ENCODE data around the gene IQSEC1. TPM values are rescaled to one million over a fixed set of nuclear protein-coding genes. Genes with fewer than 3 reads are reported as not detected.

The IQSEC1 gene
- total RNA-seq, 1 donor from 2014 or later = 27.1 TPM

- peak overlapping the region in 1 of 3 donors; percentile 19 for H3K4me3 ChIP-seq (ENCODE audit: low read length in 3 of 3)
- H3K27ac ChIP-seq (ENCODE audit: low read depth, low read length) = peak overlapping the region; percentile 68
- no peaks in the 10 kb centered on the region for H3K9me3 ChIP-seq (ENCODE audit: control insufficient read depth in 3 of 3, low read length in 3 of 3)
- no peaks in the 10 kb centered on the region for H3K27me3 ChIP-seq (ENCODE audit: control insufficient read depth in 3 of 3, insufficient read depth in 3 of 3, low read length in 3 of 3)
- H3K36me3 ChIP-seq (ENCODE audit: control insufficient read depth in 3 of 3, insufficient read depth in 3 of 3, low read length in 3 of 3) = peaks cover 28 to 36% (median 33%) of the 10 kb centered on the region in 3 donors
- H3K9ac ChIP-seq (ENCODE audit: low read depth in 1 of 3, low read length in 3 of 3) = peak overlapping the region in 2 of 3 donors; percentile 21 to 73
- H3K4me1 ChIP-seq (ENCODE audit: control insufficient read depth in 3 of 3, insufficient read depth in 3 of 3, low read length in 3 of 3) = peaks cover 54 to 87% (median 78%) of the 10 kb centered on the region in 3 donors
Measured at GRCh38 chr3:12926660-12927059, 146.6 kb downstream of the IQSEC1 start.

DNA sequence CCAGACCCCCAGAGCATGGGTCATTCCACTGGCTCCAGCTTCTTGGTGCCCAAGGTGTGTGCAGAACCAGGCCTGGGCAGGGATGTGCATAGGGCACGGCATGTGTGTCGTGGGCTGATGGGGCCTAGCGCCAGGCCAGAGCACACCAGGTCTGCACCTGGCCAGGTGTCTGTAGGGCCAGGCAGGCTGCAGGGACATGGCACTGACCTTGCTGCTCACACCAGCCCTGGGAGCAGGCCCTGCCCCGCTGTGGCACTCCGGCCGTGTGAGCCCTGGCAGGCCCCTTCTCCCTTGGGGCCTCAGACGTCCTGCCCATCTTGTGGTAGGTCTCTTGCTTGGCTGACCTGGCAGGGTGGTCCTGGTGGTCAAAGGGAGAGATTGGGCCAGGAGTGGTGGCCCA lies 147.6 kb downstream of the IQSEC1 start:
- Histone ChIP-seq H3K27ac (ENCODE audit: low read depth, low read length) (peak overlapping the region; percentile 68), H3K9ac (ENCODE audit: low read depth in 1 of 3, low read length in 3 of 3) (peak overlapping the region in 1 of 3 donors; percentile 8), H3K27me3 (ENCODE audit: control insufficient read depth in 3 of 3, insufficient read depth in 3 of 3, low read length in 3 of 3) (no peaks in the 10 kb centered on the region), H3K9me3 (ENCODE audit: control insufficient read depth in 3 of 3, low read length in 3 of 3) (no peaks in the 10 kb centered on the region), H3K36me3 (ENCODE audit: control insufficient read depth in 3 of 3, insufficient read depth in 3 of 3, low read length in 3 of 3) (peaks cover 37 to 46% (median 43%) of the 10 kb centered on the region in 3 donors), H3K4me1 (ENCODE audit: control insufficient read depth in 3 of 3, insufficient read depth in 3 of 3, low read length in 3 of 3) (peaks cover 43 to 77% (median 68%) of the 10 kb centered on the region in 3 donors), H3K4me3 (ENCODE audit: low read length in 3 of 3) (no peak overlapping the region)

DNA sequence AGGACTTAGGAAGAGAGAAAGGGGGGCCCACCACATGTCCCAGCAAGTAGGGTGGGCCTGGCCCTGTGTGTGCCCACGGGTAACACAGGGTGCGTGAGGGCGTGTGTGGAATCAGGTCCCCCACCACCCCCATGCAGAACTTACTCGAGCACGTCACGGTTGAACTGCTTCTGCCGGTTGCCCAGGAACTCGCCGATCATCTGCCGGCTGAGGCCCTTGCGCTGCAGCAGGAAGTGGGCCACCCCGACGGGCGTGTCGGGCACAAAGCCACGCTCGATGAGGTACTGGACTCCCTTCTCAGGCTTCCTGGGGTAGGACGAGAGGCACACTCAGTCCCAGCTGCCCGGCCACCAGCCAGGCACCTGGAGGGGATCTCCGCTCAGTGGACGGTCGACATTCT lies 148.8 kb downstream of the IQSEC1 start:
- Histone ChIP-seq H3K36me3 (ENCODE audit: control insufficient read depth in 3 of 3, insufficient read depth in 3 of 3, low read length in 3 of 3) (peaks cover 41 to 57% (median 51%) of the 10 kb centered on the region in 3 donors), H3K27ac (ENCODE audit: low read depth, low read length) (no peak overlapping the region)

DNA sequence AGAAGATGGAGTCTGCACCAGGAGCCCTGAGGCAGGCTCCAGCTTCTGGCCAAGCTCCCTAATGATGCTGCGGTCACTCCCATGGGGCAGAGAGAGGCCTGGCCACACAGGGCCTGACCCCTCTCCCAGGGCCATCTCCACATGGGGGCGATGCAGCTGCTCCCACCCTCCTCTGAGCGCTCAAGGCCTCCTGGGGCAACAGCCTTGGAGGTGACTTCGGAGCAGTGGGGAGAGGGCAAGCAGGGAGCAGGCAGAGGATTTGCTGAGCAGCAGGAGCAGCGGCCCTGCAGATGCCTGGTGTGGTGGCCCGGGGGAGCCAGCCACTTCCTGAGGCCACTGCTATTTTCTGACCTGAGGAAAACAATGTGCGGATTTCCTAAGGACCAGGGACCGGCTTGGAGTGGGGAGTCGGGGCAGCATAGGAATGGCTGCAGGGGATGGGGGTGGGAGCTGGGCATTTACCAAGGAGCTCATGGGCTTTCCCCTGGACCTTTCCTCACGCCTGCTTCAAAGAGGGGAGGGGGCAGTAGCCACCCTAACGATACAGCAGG lies 150.3 kb downstream of the IQSEC1 start:
- H3K9me3 ChIP-seq (ENCODE audit: control insufficient read depth in 3 of 3, low read length in 3 of 3) = no peaks in the 10 kb centered on the region
- H3K27me3 ChIP-seq (ENCODE audit: control insufficient read depth in 3 of 3, insufficient read depth in 3 of 3, low read length in 3 of 3) = no peaks in the 10 kb centered on the region
- H3K4me1 ChIP-seq (ENCODE audit: control insufficient read depth in 3 of 3, insufficient read depth in 3 of 3, low read length in 3 of 3) = peaks cover 39 to 60% (median 58%) of the 10 kb centered on the region in 3 donors
- H3K36me3 ChIP-seq (ENCODE audit: control insufficient read depth in 3 of 3, insufficient read depth in 3 of 3, low read length in 3 of 3) = peaks cover 49 to 67% (median 64%) of the 10 kb centered on the region in 3 donors
- no peak overlapping the region for H3K27ac ChIP-seq (ENCODE audit: low read depth, low read length)
- no peak overlapping the region for H3K4me3 ChIP-seq (ENCODE audit: low read length in 3 of 3)
- no peak overlapping the region for H3K9ac ChIP-seq (ENCODE audit: low read depth in 1 of 3, low read length in 3 of 3)

More for the DNA sequence above, 148.8 kb downstream of the IQSEC1 start:
- Histone ChIP-seq H3K9me3 (ENCODE audit: control insufficient read depth in 3 of 3, low read length in 3 of 3) (no peaks in the 10 kb centered on the region), H3K27me3 (ENCODE audit: control insufficient read depth in 3 of 3, insufficient read depth in 3 of 3, low read length in 3 of 3) (no peaks in the 10 kb centered on the region), H3K9ac (ENCODE audit: low read depth in 1 of 3, low read length in 3 of 3) (no peak overlapping the region), H3K4me3 (ENCODE audit: low read length in 3 of 3) (no peak overlapping the region), H3K4me1 (ENCODE audit: control insufficient read depth in 3 of 3, insufficient read depth in 3 of 3, low read length in 3 of 3) (peaks cover 39 to 67% (median 60%) of the 10 kb centered on the region in 3 donors)

DNA sequence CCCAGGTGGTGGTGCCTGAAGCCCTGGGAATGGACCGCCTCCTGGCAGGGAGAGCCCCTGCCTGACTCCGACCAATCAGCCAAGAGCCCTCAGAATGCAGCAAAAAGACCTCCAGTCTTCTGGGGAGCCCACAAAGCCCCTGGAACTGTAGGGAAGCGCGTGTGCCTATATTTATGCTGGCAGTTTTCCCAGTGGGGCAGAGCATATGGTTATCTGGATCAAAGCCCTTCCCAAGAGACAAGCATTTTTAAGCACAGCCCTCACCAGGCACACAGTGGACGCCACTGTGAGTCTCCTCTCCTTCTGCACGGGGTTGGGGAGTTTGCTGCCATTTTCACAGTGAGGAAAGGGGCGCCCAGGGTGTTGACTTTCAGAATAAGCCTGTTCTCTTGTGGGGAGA lies 150.9 kb downstream of the IQSEC1 start:
- H3K36me3 ChIP-seq (ENCODE audit: control insufficient read depth in 3 of 3, insufficient read depth in 3 of 3, low read length in 3 of 3) = peaks cover 49 to 69% (median 68%) of the 10 kb centered on the region in 3 donors

GRCh38 chr3:12921736-12922135 lies 151.5 kb downstream of the IQSEC1 start:
- H3K9me3 ChIP-seq (ENCODE audit: control insufficient read depth in 3 of 3, low read length in 3 of 3) = no peaks in the 10 kb centered on the region
- no peak overlapping the region for H3K27ac ChIP-seq (ENCODE audit: low read depth, low read length)
- no peak overlapping the region for H3K9ac ChIP-seq (ENCODE audit: low read depth in 1 of 3, low read length in 3 of 3)
- no peaks in the 10 kb centered on the region for H3K27me3 ChIP-seq (ENCODE audit: control insufficient read depth in 3 of 3, insufficient read depth in 3 of 3, low read length in 3 of 3)
- no peak overlapping the region for H3K4me3 ChIP-seq (ENCODE audit: low read length in 3 of 3)
- H3K4me1 ChIP-seq (ENCODE audit: control insufficient read depth in 3 of 3, insufficient read depth in 3 of 3, low read length in 3 of 3) = peaks cover 30 to 48% (median 47%) of the 10 kb centered on the region in 3 donors
- H3K36me3 ChIP-seq (ENCODE audit: control insufficient read depth in 3 of 3, insufficient read depth in 3 of 3, low read length in 3 of 3) = peaks cover 53 to 73% (median 72%) of the 10 kb centered on the region in 3 donors

More for the DNA sequence above, 150.9 kb downstream of the IQSEC1 start:
- no peak overlapping the region for H3K9ac ChIP-seq (ENCODE audit: low read depth in 1 of 3, low read length in 3 of 3)
- H3K4me3 ChIP-seq (ENCODE audit: low read length in 3 of 3) = no peak overlapping the region
- peaks cover 36 to 54% (median 53%) of the 10 kb centered on the region in 3 donors for H3K4me1 ChIP-seq (ENCODE audit: control insufficient read depth in 3 of 3, insufficient read depth in 3 of 3, low read length in 3 of 3)
- H3K27ac ChIP-seq (ENCODE audit: low read depth, low read length) = no peak overlapping the region
- no peaks in the 10 kb centered on the region for H3K27me3 ChIP-seq (ENCODE audit: control insufficient read depth in 3 of 3, insufficient read depth in 3 of 3, low read length in 3 of 3)
- no peaks in the 10 kb centered on the region for H3K9me3 ChIP-seq (ENCODE audit: control insufficient read depth in 3 of 3, low read length in 3 of 3)

DNA sequence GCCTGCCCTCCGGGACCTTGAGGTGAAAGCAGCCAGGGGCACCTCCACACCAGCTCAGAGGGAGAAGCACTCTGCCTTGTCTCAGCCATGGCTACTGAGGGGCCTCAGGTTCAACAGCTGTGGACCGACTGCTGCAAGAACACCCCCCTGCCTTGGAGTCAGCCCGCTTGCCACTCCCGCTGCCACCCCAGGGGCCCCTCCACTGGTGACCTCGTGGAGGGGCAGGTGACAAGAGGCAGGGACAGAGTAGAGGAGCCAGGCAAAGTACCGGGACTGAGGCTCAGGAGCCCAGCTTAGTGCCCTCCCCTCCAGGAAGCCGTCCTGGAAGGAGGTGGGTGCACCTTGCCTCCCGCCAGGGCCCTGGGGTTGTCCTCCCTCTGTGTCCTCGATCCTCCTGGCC lies 152.3 kb downstream of the IQSEC1 start:
- Histone ChIP-seq H3K27me3 (ENCODE audit: control insufficient read depth in 3 of 3, insufficient read depth in 3 of 3, low read length in 3 of 3) (no peaks in the 10 kb centered on the region), H3K4me1 (ENCODE audit: control insufficient read depth in 3 of 3, insufficient read depth in 3 of 3, low read length in 3 of 3) (peaks cover 24 to 40% (median 40%) of the 10 kb centered on the region in 3 donors), H3K9me3 (ENCODE audit: control insufficient read depth in 3 of 3, low read length in 3 of 3) (no peaks in the 10 kb centered on the region), H3K9ac (ENCODE audit: low read depth in 1 of 3, low read length in 3 of 3) (no peak overlapping the region), H3K27ac (ENCODE audit: low read depth, low read length) (no peak overlapping the region), H3K36me3 (ENCODE audit: control insufficient read depth in 3 of 3, insufficient read depth in 3 of 3, low read length in 3 of 3) (peaks cover 58 to 79% (median 78%) of the 10 kb centered on the region in 3 donors), H3K4me3 (ENCODE audit: low read length in 3 of 3) (no peak overlapping the region)

DNA sequence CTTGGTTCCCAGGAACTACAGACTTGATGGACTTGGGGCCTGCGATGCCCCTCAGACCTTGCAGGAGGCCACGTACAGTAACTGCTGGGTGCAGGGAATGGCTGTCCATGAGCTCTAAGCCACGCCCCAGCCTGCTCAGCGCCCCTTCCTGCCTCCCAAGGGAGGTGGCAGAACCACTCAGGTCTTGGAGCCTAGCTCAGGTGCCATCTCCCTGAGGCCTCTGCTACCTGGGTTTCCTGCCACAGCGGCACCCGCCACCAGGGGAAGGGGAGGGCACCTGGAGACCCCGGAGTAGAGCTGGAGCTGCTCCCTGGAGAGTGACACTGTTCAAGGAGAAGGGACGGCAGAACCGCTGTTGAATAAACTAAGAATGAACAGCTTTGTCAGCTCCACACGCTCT lies 154.0 kb downstream of the IQSEC1 start:
- no peak overlapping the region for H3K27ac ChIP-seq (ENCODE audit: low read depth, low read length)

GRCh38 chr3:12918231-12918630 lies 155.0 kb downstream of the IQSEC1 start:
- Histone ChIP-seq H3K27me3 (ENCODE audit: control insufficient read depth in 3 of 3, insufficient read depth in 3 of 3, low read length in 3 of 3) (no peaks in the 10 kb centered on the region), H3K27ac (ENCODE audit: low read depth, low read length) (no peak overlapping the region), H3K9me3 (ENCODE audit: control insufficient read depth in 3 of 3, low read length in 3 of 3) (no peaks in the 10 kb centered on the region), H3K36me3 (ENCODE audit: control insufficient read depth in 3 of 3, insufficient read depth in 3 of 3, low read length in 3 of 3) (peaks cover 48 to 71% (median 67%) of the 10 kb centered on the region in 3 donors), H3K4me3 (ENCODE audit: low read length in 3 of 3) (no peak overlapping the region), H3K9ac (ENCODE audit: low read depth in 1 of 3, low read length in 3 of 3) (no peak overlapping the region), H3K4me1 (ENCODE audit: control insufficient read depth in 3 of 3, insufficient read depth in 3 of 3, low read length in 3 of 3) (peaks cover 6 to 17% (median 13%) of the 10 kb centered on the region in 3 donors)

More for the DNA sequence above, 154.0 kb downstream of the IQSEC1 start:
- Histone ChIP-seq H3K27me3 (ENCODE audit: control insufficient read depth in 3 of 3, insufficient read depth in 3 of 3, low read length in 3 of 3) (no peaks in the 10 kb centered on the region), H3K4me3 (ENCODE audit: low read length in 3 of 3) (no peak overlapping the region), H3K9ac (ENCODE audit: low read depth in 1 of 3, low read length in 3 of 3) (no peak overlapping the region), H3K4me1 (ENCODE audit: control insufficient read depth in 3 of 3, insufficient read depth in 3 of 3, low read length in 3 of 3) (peaks cover 11 to 26% (median 22%) of the 10 kb centered on the region in 3 donors), H3K36me3 (ENCODE audit: control insufficient read depth in 3 of 3, insufficient read depth in 3 of 3, low read length in 3 of 3) (peaks cover 56 to 79% (median 73%) of the 10 kb centered on the region in 3 donors), H3K9me3 (ENCODE audit: control insufficient read depth in 3 of 3, low read length in 3 of 3) (no peaks in the 10 kb centered on the region)

GRCh38 chr3:12916159-12916558 lies 157.1 kb downstream of the IQSEC1 start:
- H3K36me3 ChIP-seq (ENCODE audit: control insufficient read depth in 3 of 3, insufficient read depth in 3 of 3, low read length in 3 of 3) = peaks cover 46 to 76% (median 59%) of the 10 kb centered on the region in 3 donors
- no peak overlapping the region for H3K4me3 ChIP-seq (ENCODE audit: low read length in 3 of 3)
- no peaks in the 10 kb centered on the region for H3K27me3 ChIP-seq (ENCODE audit: control insufficient read depth in 3 of 3, insufficient read depth in 3 of 3, low read length in 3 of 3)
- peaks cover 9 to 22% (median 20%) of the 10 kb centered on the region in 3 donors for H3K4me1 ChIP-seq (ENCODE audit: control insufficient read depth in 3 of 3, insufficient read depth in 3 of 3, low read length in 3 of 3)
- H3K9me3 ChIP-seq (ENCODE audit: control insufficient read depth in 3 of 3, low read length in 3 of 3) = no peaks in the 10 kb centered on the region
- no peak overlapping the region for H3K27ac ChIP-seq (ENCODE audit: low read depth, low read length)
- no peak overlapping the region for H3K9ac ChIP-seq (ENCODE audit: low read depth in 1 of 3, low read length in 3 of 3)
